PFSK-1 (cell line): ENCODE measurements around the gene USP34.

Experiments
- FOXP2 ChIP-seq: optimal IDR thresholded peaks from 2 replicates; pipeline ENCODE3; 2011; ENCODE audit warnings: borderline replicate concordance, control low read depth, inconsistent platforms; ENCODE audit not compliant: insufficient read depth; ENCODE audit errors: extremely low read length, extremely low read depth
- POLR2AphosphoS5 ChIP-seq: IDR thresholded peaks from 2 replicates; pipeline ENCODE4 v1.6.1; 2012; ENCODE audit warnings: low read depth, mild to moderate bottlenecking, control low read depth, low read length, moderate library complexity
- REST ChIP-seq, 2 experiments: IDR thresholded peaks; 2 replicates each; pipeline versions ENCODE4 v1.6.1 to v1.8.0; 2011 to 2012; ENCODE audit warnings: low read depth in 2 of 2, low read length in 2 of 2, control low read depth in 1 of 2, inconsistent platforms in 1 of 2, mild to moderate bottlenecking in 1 of 2, moderate library complexity in 1 of 2; ENCODE audit not compliant: insufficient read depth in 1 of 2
- SIN3A ChIP-seq: IDR thresholded peaks from 2 replicates; pipeline ENCODE4 v1.6.1; 2012; ENCODE audit warnings: mild to moderate bottlenecking, low read length, moderate library complexity, borderline replicate concordance; ENCODE audit not compliant: insufficient read depth
- TAF1 ChIP-seq: IDR thresholded peaks from 2 replicates; pipeline ENCODE4 v1.6.1; 2012; ENCODE audit warnings: low read length, control low read depth, borderline replicate concordance; ENCODE audit not compliant: insufficient read depth

USP34 gene

DNA sequence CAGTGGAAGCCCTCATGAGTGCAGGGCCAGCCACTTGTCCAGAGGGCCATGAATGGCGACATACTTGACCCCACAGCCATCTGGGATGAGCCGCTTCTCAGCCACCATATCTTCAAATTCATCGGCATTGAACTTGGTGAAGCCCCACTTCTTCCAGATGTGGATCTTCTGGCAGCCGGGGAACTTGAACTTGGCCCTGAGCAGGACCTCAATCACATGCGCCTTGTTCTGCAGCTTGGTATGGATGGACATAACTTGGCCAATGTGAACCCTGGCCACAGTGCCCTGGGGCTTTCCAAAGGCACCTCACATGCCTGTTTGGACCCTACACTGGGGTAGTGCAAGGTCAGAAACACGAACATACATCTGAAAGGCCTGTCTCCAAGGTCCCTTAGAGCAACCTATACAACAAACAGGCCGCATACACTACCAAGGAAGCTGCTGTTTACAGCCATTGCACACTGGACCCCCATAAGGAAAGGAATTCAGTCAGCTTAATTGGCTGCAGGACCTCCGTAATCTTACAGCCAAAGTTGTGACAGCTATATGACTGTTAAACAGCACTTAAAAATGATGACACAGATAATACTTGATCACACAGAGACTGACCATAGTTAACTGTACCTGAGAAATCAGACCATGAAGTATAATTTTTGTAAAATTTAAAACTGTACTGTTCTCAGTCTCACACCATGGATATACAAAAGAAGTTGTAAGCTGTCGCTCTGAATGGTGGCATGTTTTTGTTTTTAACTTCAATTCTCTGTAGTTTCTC lies 53.8 kb downstream of the USP34 start:
- TF ChIP-seq TAF1 (no peak), SIN3A (no peak), FOXP2 (no peak), POLR2AphosphoS5 (no peak), REST (IDR thresholded peaks at IDR 0.05; ENCODE audit: insufficient read depth in 1 of 2, low read depth in 2 of 2, low read length in 2 of 2) (no peak)

DNA sequence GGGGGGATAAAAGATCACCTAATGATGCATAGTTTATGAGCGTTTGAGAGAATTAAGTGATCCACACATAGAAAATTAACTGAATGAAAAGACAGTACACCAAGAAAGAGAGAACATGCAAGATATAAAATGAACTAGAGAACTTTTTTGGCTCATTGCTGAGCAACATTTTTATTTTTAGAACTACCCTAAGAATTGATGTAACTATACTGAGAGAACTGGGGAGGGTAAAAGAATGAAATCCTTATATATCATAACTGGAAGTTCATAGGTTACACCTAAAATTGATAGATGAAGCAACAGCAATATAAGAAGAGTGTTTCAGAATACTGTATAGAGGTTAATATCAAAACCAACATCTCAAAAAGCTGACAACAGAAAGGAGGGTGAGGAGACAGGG lies 55.6 kb downstream of the USP34 start:
- no peak for TF ChIP-seq REST (IDR thresholded peaks at IDR 0.05; ENCODE audit: insufficient read depth in 1 of 2, low read depth in 2 of 2, low read length in 2 of 2)
- TF ChIP-seq POLR2AphosphoS5, result no peak
- no peak for TF ChIP-seq FOXP2
- no peak for TF ChIP-seq TAF1
- TF ChIP-seq SIN3A, result no peak

DNA sequence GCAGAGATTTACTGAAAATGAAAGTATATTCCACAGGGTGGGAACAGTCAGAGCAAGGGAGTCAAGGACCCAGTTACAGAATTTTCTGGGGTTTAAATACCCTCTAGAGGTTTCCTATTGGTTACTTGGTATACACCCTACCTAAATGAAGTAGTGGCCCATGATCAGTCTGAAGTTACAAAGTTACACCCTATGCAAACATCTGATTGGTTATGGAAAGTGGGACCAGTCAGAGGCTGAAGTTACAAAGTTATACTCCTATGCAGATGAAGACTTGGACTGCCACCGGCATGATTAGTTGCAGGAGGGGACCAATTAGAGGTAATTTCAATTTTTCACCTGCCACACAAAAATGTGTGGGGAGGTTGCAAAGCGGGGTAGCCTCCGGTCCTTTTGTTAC lies 56.2 kb downstream of the USP34 start:
- no peak for TF ChIP-seq POLR2AphosphoS5
- TF ChIP-seq FOXP2, result no peak
- no peak for TF ChIP-seq SIN3A
- no peak for TF ChIP-seq REST (IDR thresholded peaks at IDR 0.05; ENCODE audit: insufficient read depth in 1 of 2, low read depth in 2 of 2, low read length in 2 of 2)
- TF ChIP-seq TAF1, result no peak

GRCh38 chr2:61411109-61411508 lies 59.8 kb downstream of the USP34 start:
- no peak for TF ChIP-seq POLR2AphosphoS5
- no peak for TF ChIP-seq FOXP2
- TF ChIP-seq SIN3A, result no peak
- no peak for TF ChIP-seq TAF1

GRCh38 chr2:61410185-61410584 lies 60.7 kb downstream of the USP34 start:
- no peak for TF ChIP-seq REST (IDR thresholded peaks at IDR 0.05; ENCODE audit: insufficient read depth in 1 of 2, low read depth in 2 of 2, low read length in 2 of 2)
- no peak for TF ChIP-seq SIN3A
- TF ChIP-seq POLR2AphosphoS5, result no peak
- no peak for TF ChIP-seq FOXP2
- no peak for TF ChIP-seq TAF1
